Occipital lobe (tissue), 2 donors: ENCODE measurements around the gene HCAR2. TPM values are rescaled to one million over a fixed set of nuclear protein-coding genes. Genes with fewer than 3 reads are reported as not detected.
"Not testable (repeated sequence)": the region's sequence is repeated elsewhere in the genome, so short reads cannot be mapped to it uniquely, and the experiment has no call there.

Experiments used
- DNase-seq: peaks from one replicate; lab custom pipeline; 2025; lab: John Stamatoyannopoulos, UW
- total RNA-seq: library from RNA; depleted of rRNA; stranded (reverse); fragments of >200 nt; gene quantifications from one replicate; pipeline ENCODE4 v1.2.3, GENCODE V29; 2014

HCAR2 gene
- total RNA-seq, 1 donor from 2014 or later = not detected

DNA sequence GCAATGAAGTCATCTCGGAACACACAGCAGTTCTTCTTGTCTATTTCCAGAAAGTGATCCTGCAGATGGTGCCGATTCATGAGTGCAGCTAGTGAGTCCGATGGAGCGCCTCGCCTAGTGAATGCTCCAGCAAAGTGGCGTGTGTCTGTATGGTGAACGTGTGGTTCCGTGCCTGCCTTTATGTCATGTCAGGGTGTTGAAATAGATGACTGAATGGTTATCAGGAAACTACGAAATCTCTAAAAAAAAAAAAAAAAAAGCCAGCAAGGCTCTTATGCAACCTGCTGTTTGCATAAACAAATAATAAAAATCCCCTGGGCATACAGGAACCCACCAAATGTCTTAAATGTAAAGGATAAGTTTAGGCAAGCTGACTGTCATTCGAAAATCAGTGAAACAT is 13.5 kb upstream of the HCAR2 start, which contains the start of gene HCAR3:
HCAR3 (minus strand) TSS at position 154 of the 400 bp plus-strand sequence; CDS start at position 80, 74 bp downstream.
- not testable (repeated sequence) for DNase-seq

DNA sequence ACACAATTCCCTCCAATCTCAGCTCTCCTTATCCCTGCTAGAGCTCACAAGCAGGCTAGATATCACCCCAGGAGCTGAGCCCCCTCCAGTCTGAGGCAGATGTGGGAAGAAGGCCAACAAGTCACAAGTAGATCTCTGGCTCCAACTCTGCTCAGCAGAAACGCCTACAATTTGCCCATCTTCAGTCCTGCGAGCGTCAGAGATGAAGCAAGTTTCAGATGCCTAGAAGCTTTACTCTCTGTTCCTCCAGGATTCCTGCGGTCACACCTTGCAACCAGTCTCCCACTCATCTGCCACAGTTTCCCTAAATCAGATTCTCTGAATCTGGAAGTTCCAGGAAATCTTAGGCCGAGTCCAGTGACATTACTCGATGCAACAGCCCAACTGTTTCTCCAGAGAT is 12.1 kb upstream of the HCAR2 start:
- not testable (repeated sequence) for DNase-seq

DNA sequence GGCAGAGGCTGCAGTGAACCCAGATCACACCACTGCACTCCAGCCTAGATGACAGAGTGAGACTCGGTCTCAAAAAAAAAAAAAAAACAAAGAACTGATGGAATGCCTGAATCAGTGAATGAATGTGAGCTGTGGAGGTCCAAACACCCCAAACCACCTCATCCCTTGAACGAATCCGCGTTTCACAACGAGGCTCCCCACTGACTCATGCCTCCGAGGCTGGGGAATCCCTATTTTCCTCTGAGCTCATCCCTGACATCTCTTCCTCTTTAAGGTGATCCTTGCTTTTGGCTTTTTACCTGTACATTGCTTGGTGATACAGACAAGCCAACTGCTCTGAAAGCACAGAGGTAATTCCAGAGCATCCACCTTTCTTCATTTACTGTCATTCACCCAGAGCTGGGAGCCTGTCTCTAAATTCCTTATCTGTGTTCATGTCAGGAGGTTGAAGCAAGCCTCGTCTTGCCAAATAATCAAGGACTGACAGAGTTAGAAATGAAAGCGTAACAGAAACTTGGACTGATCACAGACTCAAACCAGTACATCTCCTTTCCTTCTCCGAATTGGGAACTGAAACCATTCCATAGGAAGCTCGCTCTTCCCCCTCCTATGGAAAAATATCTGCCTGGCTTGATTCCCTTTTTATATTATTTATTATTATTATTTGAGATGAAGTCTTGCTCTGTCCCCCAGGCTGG is 10.5 kb upstream of the HCAR2 start:
- DNase-seq = not testable (repeated sequence)

DNA sequence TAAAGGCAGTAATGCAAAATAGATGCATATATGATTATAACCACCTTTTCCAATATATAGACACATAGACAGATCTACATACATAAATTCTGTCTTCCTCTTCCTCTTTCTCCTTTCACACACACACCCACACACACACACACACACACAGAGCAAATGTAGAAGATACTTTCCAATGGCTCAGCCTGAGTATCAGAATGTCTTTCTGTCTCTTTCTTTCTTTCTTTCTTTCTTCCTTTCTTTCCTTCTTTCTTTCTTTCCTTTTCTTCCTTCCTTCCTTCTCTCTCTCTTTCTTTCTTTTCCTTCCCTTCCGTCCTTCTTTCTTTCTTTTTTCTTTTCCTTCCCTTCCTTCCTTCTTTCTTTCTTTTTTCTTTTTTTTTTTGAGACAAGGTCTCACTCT is 8.1 kb upstream of the HCAR2 start:
- not testable (repeated sequence) for DNase-seq

DNA sequence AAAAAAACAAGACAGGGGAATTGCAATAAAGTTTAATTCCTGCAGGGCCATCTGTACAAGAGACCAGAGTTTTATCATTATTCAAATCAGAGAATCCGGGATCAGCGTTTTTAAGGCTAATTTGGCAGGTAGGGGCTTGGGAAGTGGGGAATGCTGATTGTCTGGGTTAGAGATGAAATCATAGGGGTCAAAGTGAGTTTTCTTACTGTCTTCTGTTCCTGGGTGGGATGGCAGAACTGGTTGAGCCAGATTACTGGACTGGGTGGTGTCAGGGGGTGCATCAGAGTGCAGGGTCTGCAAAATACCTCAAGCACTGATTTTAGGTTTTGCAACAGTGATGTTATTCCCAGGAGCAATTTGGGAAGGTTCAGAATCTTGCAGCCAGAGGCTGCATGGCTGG is 7.2 kb upstream of the HCAR2 start:
- DNase-seq = not testable (repeated sequence)

DNA sequence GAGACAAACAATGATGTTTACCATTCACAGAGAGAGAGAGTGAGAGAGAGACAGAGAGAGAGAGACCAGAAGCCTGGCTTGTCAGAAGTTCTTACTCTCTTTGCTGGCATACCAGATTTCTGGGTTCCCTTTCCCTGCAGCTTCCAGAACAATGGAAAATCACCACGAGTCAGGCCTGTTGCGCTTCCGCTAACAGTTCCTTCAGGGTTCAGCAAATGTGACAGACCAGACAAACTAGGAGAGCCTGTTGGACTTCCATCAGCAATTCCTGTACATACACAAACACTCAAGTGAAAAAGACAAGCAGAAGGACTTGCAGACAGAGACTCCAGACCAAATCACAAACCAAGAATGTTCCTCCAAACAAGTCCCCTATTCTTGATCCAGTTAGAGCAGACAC is 6.1 kb upstream of the HCAR2 start:
- DNase-seq = not testable (repeated sequence)

DNA sequence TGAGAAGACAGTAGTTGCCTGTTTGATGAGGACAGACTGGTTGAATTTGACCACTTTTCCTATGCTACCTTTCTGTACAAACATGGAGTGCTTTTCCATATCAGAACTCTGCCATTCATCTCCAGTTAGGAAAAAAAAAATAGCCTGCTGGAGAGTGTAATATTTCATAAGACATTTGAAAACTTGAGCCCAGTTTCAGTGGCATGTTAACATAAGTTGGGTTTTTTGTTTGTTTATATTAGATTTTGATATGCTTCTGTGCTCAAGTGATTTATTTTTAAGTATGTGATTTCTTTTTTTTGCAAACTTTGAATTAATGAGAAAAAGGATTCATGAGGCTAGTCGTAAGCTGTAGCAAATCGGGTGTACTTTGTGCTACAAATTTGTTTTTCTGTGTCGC is 684 bp upstream of the HCAR2 start:
- not testable (repeated sequence) for DNase-seq

DNA sequence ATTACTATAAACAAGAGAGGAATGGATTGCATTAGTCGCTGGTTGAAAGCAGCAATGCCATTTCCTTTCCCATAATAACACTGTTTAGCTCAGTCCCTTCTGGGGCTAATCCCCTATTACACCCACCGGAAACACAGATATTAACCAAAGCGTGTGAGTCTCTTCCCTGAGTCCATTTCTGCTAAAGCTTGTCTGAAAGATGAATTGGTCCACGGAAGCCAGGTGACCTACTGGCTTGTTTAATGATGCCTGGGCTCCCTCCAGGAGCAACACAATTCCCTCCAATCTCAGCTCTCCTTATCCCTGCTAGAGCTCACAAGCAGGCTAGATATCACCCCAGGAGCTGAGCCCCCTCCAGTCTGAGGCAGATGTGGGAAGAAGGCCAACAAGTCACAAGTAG is 1.7 kb downstream of the HCAR2 start:
- DNase-seq = not testable (repeated sequence)

DNA sequence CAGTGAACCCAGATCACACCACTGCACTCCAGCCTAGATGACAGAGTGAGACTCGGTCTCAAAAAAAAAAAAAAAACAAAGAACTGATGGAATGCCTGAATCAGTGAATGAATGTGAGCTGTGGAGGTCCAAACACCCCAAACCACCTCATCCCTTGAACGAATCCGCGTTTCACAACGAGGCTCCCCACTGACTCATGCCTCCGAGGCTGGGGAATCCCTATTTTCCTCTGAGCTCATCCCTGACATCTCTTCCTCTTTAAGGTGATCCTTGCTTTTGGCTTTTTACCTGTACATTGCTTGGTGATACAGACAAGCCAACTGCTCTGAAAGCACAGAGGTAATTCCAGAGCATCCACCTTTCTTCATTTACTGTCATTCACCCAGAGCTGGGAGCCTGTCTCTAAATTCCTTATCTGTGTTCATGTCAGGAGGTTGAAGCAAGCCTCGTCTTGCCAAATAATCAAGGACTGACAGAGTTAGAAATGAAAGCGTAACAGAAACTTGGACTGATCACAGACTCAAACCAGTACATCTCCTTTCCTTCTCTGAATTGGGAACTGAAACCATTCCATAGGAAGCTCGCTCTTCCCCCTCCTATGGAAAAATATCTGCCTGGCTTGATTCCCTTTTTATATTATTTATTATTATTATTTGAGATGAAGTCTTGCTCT is 3.0 kb downstream of the HCAR2 start:
- DNase-seq = not testable (repeated sequence)

DNA sequence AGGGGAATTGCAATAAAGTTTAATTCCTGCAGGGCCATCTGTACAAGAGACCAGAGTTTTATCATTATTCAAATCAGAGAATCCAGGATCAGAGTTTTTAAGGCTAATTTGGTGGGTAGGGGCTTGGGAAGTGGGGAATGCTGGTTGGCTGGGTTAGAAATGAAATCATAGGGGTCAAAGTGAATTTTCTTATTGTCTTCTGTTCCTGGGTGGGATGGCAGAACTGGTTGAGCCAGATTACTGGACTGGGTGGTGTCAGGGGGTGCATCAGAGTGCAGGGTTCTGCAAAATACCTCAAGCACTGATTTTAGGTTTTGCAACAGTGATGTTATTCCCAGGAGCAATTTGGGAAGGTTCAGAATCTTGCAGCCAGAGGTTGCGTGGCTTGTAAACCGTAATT is 6.2 kb downstream of the HCAR2 start:
- not testable (repeated sequence) for DNase-seq

DNA sequence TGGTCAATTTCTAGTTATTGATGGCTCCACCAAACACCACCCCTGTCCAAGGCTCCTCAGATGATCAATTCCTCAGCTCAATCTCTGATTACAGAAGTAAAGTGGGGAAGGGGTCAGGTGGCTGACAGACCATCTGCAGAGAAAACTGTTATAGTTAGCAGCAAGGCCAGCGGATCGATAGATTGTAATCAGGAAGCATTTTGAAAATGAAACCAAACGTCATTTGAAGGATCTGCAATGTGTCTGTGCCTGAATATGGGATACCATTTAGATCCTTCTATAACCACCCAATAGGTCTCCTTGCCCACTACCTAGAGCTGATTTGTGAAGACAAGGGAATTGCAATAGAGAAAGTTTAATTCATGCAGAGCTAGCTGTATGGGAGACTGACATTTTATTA is 11.6 kb downstream of the HCAR2 start:
- no peak for DNase-seq

DNA sequence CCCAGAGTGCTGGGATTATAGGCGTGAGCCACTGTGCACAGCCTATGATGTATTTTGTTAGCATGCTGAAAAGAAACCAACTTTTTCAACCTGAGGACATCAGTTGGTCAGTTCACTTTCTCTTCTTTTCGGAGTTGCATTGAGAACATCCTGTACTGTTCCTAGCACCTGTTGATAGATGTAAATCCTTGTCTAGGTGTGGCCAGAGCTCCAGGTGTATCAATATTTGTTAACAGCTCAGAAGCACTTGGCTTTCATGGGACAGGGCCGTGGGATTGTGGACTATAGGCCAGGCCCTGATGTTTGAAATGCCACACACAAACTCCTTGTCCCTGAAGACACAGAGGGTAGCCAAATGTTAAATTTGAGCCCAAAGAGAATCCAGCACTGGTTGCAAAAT is 14.9 kb downstream of the HCAR2 start:
- no peak for DNase-seq

DNA sequence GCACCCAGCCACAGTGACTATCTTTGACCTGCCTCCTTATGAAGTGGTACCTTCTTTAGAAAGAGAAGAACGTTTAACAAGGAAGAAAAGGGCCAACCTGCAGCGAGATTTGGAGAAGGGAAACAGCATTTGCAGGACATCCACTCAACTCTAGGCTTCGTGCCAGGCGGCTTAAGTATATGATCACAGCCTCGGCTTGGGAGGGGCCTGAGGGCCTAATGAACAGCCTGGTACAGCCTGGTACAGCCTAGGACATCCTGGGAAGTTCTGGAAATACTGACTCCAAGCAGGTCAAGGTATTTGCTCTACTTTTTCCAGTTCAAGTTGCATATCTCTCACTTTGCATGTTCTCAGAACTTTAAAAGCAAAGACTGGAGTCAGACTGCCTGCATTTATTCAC is 16.1 kb downstream of the HCAR2 start:
- DNase-seq = no peak

DNA sequence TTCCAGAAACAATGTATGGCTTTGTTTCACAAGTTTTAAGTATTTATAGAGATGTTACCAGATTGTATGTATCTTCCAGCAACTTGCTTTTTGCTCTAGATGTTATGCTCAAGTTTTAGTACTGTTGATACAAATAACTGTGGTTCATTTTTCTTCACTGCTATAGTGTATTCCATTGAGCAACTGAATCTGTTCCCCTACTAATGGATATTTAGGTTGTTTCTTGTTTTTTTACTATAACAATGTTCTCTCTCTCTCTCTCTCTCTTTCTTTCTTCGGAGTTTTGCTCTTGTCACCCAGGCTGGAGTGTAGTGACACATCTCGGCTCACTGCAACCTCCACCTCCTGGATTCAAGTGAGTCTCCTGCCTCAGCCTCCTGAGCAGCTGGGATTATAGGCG is 16.6 kb downstream of the HCAR2 start:
- DNase-seq = no peak

DNA sequence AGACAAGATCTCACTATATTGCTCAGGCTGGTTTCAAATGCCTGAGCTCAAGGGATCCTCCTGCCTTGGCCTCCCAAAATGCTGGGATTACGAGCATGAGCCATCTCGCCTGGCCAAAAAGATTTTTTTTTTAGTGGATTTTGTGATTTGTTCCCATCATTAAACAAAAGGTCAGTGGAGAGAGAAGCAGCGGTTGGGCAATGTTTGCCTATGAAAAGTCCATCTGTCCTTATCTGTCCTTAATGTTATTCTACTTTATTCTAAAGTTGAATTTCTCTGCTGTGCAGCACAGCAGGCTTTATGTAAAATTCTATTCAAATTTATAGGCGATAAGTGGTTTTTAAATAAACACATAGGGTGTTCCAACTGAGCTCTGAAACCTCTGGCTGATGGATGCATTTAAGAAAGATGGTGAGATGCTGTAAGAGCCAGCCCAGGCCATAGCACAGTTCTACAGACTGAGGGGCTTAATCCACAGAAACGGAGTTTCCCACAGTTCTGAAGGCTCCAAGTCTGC is 18.8 kb downstream of the HCAR2 start:
- no peak for DNase-seq

DNA sequence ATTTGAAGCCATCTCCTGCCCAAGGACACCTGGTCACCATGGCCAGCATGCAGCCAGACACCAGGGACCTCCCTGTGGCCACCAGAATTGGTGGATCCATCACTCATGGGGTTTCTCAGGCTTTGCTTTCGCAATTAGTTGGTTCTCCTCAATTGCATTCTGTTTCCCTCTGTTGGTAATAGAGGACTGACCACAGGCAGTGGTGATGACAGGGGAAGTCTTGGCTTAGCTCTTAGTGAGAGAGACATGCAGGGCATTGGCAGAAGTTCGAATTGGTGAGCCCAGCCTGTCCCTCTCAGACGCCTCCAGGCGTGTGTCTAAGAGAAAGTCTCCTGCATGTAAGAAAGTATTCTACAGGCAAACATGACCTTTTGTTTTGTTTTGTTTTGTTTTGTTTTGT is 21.3 kb downstream of the HCAR2 start:
- no peak for DNase-seq

DNA sequence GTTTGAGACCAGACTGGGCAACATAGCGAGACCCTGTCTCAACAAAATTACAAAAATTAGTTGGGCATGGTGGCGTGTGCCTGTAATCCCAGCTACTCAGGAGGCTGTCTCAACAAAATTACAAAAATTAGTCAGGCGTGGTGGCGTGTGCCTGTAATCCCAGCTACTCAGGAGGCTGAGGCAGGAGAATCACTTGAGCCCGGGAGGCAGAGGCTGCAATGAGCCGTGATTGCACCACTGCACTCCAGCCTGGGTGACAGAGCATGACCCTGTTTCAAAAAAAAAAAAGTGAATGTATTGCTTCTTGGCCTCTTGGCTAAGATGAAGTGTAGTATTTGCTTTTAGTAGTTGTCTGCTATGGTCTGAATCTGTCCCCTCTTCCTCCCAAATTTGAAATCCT is 22.2 kb downstream of the HCAR2 start:
- DNase-seq = not testable (repeated sequence)

DNA sequence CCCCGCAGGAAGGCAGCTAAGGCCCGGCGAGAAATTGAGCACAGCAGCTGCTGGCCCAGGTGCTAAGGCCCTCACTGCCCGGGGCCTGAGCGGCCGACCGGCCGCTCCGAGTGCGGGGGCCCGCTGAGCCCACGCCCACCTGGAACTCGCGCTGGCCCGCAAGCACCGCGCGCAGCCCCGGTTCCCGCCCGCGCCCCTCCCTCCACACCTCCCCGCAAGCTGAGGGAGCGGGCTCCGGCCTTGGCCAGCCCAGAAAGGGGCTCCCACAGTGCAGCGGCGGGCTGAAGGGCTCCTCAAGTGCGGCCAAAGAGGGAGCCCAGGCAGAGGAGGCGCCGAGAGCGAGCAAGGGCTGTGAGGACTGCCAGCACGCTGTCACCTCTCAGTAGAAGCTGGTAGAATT is 26.4 kb downstream of the HCAR2 start:
- not testable (repeated sequence) for DNase-seq

DNA sequence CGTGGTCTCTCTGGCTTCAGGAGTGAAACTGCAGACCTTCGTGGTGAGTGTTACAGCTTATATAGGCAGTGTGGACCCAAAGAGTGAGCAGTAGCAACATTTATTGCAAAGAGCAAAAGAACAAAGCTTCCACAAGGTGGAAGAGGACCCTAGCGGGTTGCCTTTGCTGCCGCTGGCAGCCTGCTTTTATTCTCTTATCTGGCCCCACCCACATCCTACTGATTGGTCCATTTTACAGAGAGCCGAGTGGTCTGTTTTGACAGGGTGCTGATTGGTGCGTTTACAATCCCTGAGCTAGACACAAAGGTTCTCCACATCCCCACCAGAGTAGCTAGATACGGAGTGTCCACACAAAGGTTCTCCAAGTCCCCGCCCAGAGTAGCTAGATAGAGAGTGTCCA is 27.1 kb downstream of the HCAR2 start:
- not testable (repeated sequence) for DNase-seq

DNA sequence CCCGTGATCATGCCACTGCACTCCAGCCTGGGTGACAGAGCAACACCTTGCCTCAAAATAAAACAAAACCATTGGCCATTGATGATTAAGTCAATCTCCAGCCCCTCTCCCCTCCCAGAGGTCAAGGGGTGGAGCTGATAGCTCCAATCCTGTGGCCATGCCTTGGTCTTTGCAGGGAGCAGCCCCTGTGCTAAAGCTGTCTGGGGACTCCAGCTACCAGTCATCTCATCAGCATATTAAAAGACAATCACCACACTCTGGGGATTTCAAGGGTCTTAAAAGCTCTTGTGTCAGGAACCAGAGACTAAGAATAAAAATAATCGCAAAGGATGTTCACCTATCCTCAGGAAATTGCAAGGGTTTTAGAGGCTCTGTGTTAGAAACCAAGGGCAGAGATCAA is 30.6 kb downstream of the HCAR2 start:
- no peak for DNase-seq

DNA sequence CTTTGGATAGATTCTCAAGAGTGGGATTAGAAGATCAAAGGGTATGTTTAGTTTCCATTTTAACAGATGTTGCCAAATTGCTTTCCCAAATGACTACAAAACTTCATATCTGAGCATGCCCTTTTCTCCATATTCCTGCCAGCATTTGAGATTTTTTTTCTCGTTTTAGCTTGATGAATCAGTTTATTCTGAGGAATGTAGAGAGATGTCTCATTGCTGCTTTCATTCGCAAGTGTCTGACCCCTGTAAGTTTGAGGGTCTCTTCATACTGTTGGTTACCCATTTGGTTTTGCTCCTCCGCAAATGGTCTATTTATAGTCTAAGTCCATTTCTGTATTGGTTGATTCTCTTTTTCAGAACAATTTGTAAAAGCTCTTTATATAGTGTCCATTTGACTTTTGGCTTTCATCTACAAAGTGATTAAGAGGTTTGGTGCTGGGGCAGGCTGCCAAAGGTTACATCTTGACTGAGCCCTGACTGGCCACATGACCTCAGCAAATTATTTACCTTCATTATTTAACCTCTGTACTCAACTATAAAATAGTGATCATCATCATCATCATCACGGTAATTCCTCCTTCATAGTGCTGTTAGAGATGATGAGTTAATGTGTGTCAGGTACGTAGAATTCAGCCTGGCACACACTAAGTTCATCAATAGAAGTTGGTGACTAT is 33.6 kb downstream of the HCAR2 start:
- no peak for DNase-seq

DNA sequence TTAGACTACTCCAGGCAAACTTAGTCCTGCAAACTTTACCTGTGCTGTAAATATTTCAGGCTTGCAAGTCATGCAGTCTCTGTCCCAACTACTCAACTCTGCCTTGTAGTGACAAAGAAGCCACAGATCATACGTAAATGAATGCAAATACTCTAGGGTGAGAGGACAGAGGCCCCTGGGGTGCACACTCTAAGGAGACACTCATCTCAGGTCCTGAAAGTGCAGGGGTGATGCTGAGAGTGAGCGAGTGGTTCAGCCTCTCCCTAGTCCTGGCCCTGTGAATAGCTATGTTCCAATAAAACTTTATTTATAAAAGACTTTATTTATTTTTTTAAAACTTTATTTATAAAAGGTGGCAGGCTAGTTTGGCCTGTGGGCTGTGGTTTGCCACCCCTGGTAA is 34.9 kb downstream of the HCAR2 start:
- no peak for DNase-seq
